Left lung (tissue), 8 donors: ENCODE results near the gene FAM210B. TPM values are rescaled to one million over a fixed set of nuclear protein-coding genes. Genes with fewer than 3 reads are reported as not detected.

Experiments used
- polyA plus RNA-seq, 6 donors: library from polyadenylated mRNA; unstranded; fragments of 120-200 nt; gene quantifications; one replicate each; pipeline ENCODE4 v1.2.1, GENCODE V29; 2013; ENCODE audit not compliant: insufficient read length in 6 of 6
- total RNA-seq, 2 donors: library from RNA; stranded (reverse); fragmentation: NEBNext Ultra II Directional; extraction: Animal tissue kit (Norgen Biotek cat#: 25700); gene quantifications; one replicate each; pipeline ENCODE4 v1.2.1, GENCODE V29; 2021
- donor health status: DM: no; HTN: yes; CAD: no.
- donor health status: DM: no; HTN: no; CAD: no.

FAM210B gene
- total and polyA plus RNA-seq, 8 donors, result 32.0 to 68.9 (median 64.4) TPM

Other genes starting within 250 kb of the FAM210B start
- not detected for gene MC3R, start 110.2 kb upstream of the FAM210B start, total RNA-seq
- not detected for gene MC3R, start 110.2 kb upstream of the FAM210B start, polyA plus RNA-seq
- 10 to 100 TPM in 1 of 2 donors, 1 to 10 TPM in 1; 3.7 to 22.3 TPM for gene AURKA, start 33.2 kb downstream of the FAM210B start, total RNA-seq
- 10 to 100 TPM; 12.0 to 28.8 (median 17.2) TPM for gene AURKA, start 33.2 kb downstream of the FAM210B start, polyA plus RNA-seq
- 10 to 100 TPM; 30.0 to 34.3 TPM for gene CSTF1, start 33.7 kb downstream of the FAM210B start, total RNA-seq
- gene CSTF1, start 33.7 kb downstream of the FAM210B start, polyA plus RNA-seq, result 10 to 100 TPM; 39.0 to 44.6 (median 42.9) TPM
- gene CASS4, start 53.3 kb downstream of the FAM210B start, total RNA-seq, result 10 to 100 TPM; 14.4 to 28.1 TPM
- gene CASS4, start 53.3 kb downstream of the FAM210B start, polyA plus RNA-seq, result 10 to 100 TPM; 20.6 to 24.7 (median 23.4) TPM
- gene RTF2, start 109.7 kb downstream of the FAM210B start, total RNA-seq, result 10 to 100 TPM; 68.2 to 85.1 TPM
- gene RTF2, start 109.7 kb downstream of the FAM210B start, polyA plus RNA-seq, result 100 to 1,000 TPM; 116 to 133 (median 128) TPM
- gene FAM209A, start 165.8 kb downstream of the FAM210B start, total RNA-seq, result under 1 TPM in 1 of 2 donors, not detected in 1; 0.81 TPM
- gene FAM209A, start 165.8 kb downstream of the FAM210B start, polyA plus RNA-seq, result under 1 TPM in 5 of 6 donors, not detected in 1; 0.29 to 0.59 (median 0.39) TPM
- gene FAM209B, start 174.3 kb downstream of the FAM210B start, total RNA-seq, result under 1 TPM in 1 of 2 donors, not detected in 1; 0.42 TPM
- gene FAM209B, start 174.3 kb downstream of the FAM210B start, polyA plus RNA-seq, result under 1 TPM in 4 of 6 donors, not detected in 2; 0.30 to 0.63 (median 0.34) TPM